Subcutaneous adipose tissue (tissue), 4 donors: ENCODE data around the gene LY6G6F. TPM values are rescaled to one million over a fixed set of nuclear protein-coding genes. Genes with fewer than 3 reads are reported as not detected.

Experiments used
- total RNA-seq, 4 donors: library from RNA; depleted of rRNA; stranded (reverse); fragments of >200 nt; gene quantifications; one replicate each; pipeline ENCODE4 v1.1.0, GENCODE V29; 2016
- TF ChIP-seq, protein P1 (sequence below): fragments of 450-650 bp; IDR thresholded peaks from one replicate; pipeline ENCODE4 v1.5.1; 2016; ENCODE audit warnings: low read depth, mild to moderate bottlenecking, control low read depth, antibody characterized with exemption, moderate library complexity

Gene LY6G6F
- total RNA-seq, 4 donors from 2014 or later, result not detected

DNA sequence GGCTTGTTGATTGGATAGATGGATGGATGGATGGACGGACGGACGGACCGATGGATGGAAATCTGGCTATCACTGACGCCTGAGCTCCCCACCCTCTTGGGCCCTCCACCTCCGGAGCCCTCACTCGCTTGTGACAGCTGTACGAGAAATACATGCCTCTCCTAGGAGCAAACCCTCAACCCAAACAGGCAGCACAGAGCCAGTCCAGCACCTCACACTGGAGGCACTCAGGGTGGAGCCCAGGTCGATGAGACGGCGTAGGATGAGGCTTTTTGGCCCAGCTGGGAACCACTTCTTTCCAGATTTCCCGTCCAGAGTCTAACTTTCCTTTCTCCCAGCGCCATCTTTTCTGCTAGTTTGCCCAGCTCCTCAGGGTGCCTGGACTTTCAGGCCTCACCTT, 23.1 kb upstream of the LY6G6F start:
- TF ChIP-seq, protein P1, sequence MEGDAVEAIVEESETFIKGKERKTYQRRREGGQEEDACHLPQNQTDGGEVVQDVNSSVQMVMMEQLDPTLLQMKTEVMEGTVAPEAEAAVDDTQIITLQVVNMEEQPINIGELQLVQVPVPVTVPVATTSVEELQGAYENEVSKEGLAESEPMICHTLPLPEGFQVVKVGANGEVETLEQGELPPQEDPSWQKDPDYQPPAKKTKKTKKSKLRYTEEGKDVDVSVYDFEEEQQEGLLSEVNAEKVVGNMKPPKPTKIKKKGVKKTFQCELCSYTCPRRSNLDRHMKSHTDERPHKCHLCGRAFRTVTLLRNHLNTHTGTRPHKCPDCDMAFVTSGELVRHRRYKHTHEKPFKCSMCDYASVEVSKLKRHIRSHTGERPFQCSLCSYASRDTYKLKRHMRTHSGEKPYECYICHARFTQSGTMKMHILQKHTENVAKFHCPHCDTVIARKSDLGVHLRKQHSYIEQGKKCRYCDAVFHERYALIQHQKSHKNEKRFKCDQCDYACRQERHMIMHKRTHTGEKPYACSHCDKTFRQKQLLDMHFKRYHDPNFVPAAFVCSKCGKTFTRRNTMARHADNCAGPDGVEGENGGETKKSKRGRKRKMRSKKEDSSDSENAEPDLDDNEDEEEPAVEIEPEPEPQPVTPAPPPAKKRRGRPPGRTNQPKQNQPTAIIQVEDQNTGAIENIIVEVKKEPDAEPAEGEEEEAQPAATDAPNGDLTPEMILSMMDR, result no peak

GRCh38 chr6:31686483-31686882, 20.2 kb upstream of the LY6G6F start:
- TF ChIP-seq, protein P1, result no peak

GRCh38 chr6:31687321-31687720, 19.3 kb upstream of the LY6G6F start:
- TF ChIP-seq, protein P1, result no peak

DNA sequence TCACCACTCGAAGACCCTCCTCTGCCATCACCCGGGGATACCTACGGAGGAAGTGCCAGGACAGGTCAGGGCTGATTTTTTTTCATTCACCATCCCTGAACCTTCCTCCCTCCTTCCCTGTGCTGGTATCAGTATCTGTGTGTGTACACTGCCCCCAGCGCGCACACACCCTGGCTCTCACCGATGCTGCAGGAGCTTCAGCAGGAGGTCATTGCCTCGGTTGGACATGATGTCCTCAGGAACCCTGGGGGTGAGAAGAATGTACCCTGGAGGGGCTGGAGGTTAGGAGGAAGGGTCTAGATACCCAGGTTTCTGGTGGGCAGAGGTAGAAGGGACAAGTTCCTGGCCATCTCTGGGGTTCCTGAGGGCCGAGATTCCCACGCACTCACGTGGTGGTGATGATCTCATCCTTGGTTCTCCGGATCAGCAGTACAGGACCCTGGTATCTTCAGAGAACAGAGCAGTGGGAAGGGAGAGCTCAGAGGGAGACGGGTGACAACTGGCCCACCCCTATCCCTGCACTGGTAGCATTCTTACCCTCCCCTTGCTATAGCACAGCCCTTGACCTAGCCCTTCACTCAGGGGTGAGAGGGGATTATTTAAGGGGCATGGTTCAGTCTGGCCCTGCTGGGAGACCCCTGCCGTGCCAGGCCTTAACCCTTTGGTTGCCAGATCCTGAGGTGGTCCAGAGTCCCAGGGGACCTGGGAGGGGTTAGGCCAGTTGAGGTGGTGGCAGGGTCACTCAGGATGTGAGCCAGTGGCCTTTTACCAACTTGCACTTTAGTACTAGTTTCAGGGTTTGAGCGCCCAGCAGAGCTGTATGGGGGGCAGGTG, 18.6 kb upstream of the LY6G6F start:
- TF ChIP-seq, protein P1, result no peak

GRCh38 chr6:31689249-31690110, 17.2 kb upstream of the LY6G6F start:
- TF ChIP-seq, protein P1, result no peak

DNA sequence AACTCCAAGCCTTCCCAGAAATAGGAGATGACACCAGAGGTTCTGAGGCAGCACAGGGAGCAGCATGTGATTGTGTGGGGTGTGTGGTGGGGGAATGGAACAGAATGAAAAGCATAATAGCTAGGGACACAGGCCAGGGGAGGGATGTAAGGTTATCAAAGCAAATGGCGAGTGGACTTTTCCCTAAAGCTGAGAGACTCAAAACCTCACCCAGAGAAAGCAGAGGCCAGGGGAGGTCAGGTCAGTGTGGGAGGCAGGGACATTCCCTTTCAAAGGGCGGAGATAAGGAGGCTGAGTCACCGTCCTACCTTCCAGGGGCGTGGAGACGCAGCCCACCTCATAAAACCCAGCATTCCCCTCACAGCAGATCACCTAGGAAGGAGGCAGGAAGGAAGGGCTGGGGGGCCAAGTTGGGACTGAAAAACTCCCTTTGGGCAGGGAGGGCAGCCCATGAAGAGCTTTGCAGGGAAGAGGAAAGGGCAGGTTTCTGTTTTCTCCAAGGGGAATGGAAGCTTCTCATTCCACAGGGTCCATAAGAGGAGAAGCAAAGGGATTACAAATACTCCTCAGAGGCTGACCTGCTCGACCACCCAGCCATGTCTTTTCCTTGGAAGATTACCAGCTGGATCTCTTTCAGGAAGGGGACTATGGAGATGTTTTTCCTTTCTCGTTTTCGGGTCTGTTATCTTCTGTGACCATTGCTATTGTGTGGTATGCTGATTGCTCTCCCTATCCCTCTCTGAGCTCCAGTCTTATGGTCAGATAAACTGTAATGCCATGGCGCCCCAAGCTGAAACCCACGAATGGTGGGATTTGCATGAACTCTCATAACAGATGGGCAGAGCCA, 16.2 kb upstream of the LY6G6F start:
- TF ChIP-seq, protein P1, result no peak
